NCI-H1417 treated with DMSO at 0.1 percent for 48 hours (cell line): ENCODE data around the gene APOBEC3A.
A peak's percentile ranks its signal among the peaks of the same experiment; 100 is the strongest.

Source experiments
- DNase-seq: peaks from one replicate; lab custom pipeline; 2025; lab: John Stamatoyannopoulos, UW

APOBEC3A gene

GRCh38 chr22:38957046-38957770 is at the start of gene APOBEC3A:
TSS of gene APOBEC3A (plus strand) at chr22:38957609. CDS start at chr22:38957692, 83 bp downstream.
- DNase-seq, result no peak

- DNase-seq, result no peak
These were observed 49.6 kb upstream of the APOBEC3A start for GRCh38 chr22:38907767-38908166.

GRCh38 chr22:38911434-38911833 is 46.0 kb upstream of the APOBEC3A start:
- no peak for DNase-seq

GRCh38 chr22:38919631-38920190 is 37.7 kb upstream of the APOBEC3A start:
- no peak for DNase-seq

GRCh38 chr22:38921120-38921519 is 36.3 kb upstream of the APOBEC3A start:
- no peak for DNase-seq

GRCh38 chr22:38921806-38922205 is 35.6 kb upstream of the APOBEC3A start:
- no peak for DNase-seq

GRCh38 chr22:38923463-38924346 is 33.7 kb upstream of the APOBEC3A start:
- peak; percentile 69 for DNase-seq

GRCh38 chr22:38924347-38924952 is 33.0 kb upstream of the APOBEC3A start:
- DNase-seq, result peak; percentile 67

GRCh38 chr22:38925571-38926041 is 31.8 kb upstream of the APOBEC3A start:
- DNase-seq, result no peak

GRCh38 chr22:38927033-38927781 is 30.2 kb upstream of the APOBEC3A start:
- DNase-seq, result no peak

- no peak for DNase-seq
These were observed 26.9 kb upstream of the APOBEC3A start for GRCh38 chr22:38930512-38930911.

GRCh38 chr22:38935023-38935422 is 22.4 kb upstream of the APOBEC3A start:
- no peak for DNase-seq

- no peak for DNase-seq
These were observed 21.8 kb upstream of the APOBEC3A start for GRCh38 chr22:38935616-38936015.

- DNase-seq, result no peak
These were observed 20.8 kb upstream of the APOBEC3A start for GRCh38 chr22:38936562-38936961.

- no peak for DNase-seq
These were observed 20.4 kb upstream of the APOBEC3A start for GRCh38 chr22:38937036-38937435.

- DNase-seq, result no peak
These were observed 19.9 kb upstream of the APOBEC3A start for GRCh38 chr22:38937541-38937940.

GRCh38 chr22:38938221-38938620 is 19.2 kb upstream of the APOBEC3A start:
- DNase-seq, result no peak

GRCh38 chr22:38938925-38939324 is 18.5 kb upstream of the APOBEC3A start:
- no peak for DNase-seq

- DNase-seq, result no peak
These were observed 16.5 kb upstream of the APOBEC3A start for GRCh38 chr22:38940811-38941384.

- no peak for DNase-seq
These were observed 15.9 kb upstream of the APOBEC3A start for GRCh38 chr22:38941488-38941987.

GRCh38 chr22:38942702-38943101 is 14.7 kb upstream of the APOBEC3A start:
- DNase-seq, result no peak
